WTC11 (cell line): ENCODE results near the gene LONP2. TPM values are rescaled to one million over a fixed set of nuclear protein-coding genes. Genes with fewer than 3 reads are reported as not detected.

Source experiments
- ATAC-seq: fragments of 200-7000 bp; cut with Tn5 transposase; 2 replicates; pipeline ENCODE4 v1.10.0; 2021; ENCODE audit warnings: mild to moderate bottlenecking, moderate library complexity
- CTCF ChIA-PET: fragments of 300-600 bp; sonication (Branson Sonifier 250); formaldehyde crosslinking; loops from one replicate; lab custom pipeline; 2021; ENCODE audit warnings: antibody characterized with exemption; lab: Charles Lee
- POLR2A ChIA-PET: fragments of 350-600 bp; sonication (Branson Sonifier 250); formaldehyde crosslinking; loops from one replicate; lab custom pipeline; 2021; ENCODE audit warnings: antibody characterized with exemption; lab: Charles Lee
- DNase-seq: peaks from one replicate; pipeline ENCODE4 v3.0.0; 2021; ENCODE audit warnings: low spot score
- H3K27ac Mint-ChIP-seq: 2 replicates; pipeline ENCODE4 v1.8.0; 2021; ENCODE audit warnings: mixed read lengths
- H3K27me3 Mint-ChIP-seq: 2 replicates; pipeline ENCODE4 v1.8.0; 2021; ENCODE audit warnings: low read depth, mild to moderate bottlenecking, moderate library complexity, mixed read lengths
- H3K36me3 Mint-ChIP-seq: 2 replicates; pipeline ENCODE4 v1.8.0; 2021; ENCODE audit warnings: mixed read lengths
- H3K4me1 Mint-ChIP-seq: 2 replicates; pipeline ENCODE4 v1.8.0; 2022; ENCODE audit warnings: mixed read lengths
- H3K4me3 Mint-ChIP-seq: 2 replicates; pipeline ENCODE4 v1.8.0; 2021; ENCODE audit warnings: mild to moderate bottlenecking, moderate library complexity, mixed read lengths
- H3K9me3 Mint-ChIP-seq: 2 replicates; pipeline ENCODE4 v1.8.0; 2021; ENCODE audit warnings: mixed read lengths
- CDX4 ChIP-seq: fragments of 250-450 bp; sonication (Bioruptor Pico); IDR thresholded peaks from 2 replicates; pipeline ENCODE4 v1.9.0; 2021; ENCODE audit warnings: moderate library complexity, mild to moderate bottlenecking, inconsistent platforms, borderline replicate concordance
- E2F1 ChIP-seq: sonication (generic); formaldehyde crosslinking; IDR thresholded peaks from 2 replicates; pipeline ENCODE4 v1.8.0; 2022; ENCODE audit warnings: mild to moderate bottlenecking, missing genetic modification reagents
- E2F4 ChIP-seq: sonication (generic); formaldehyde crosslinking; IDR thresholded peaks from 2 replicates; pipeline ENCODE4 v1.8.1; 2022; ENCODE audit warnings: low read depth, mild to moderate bottlenecking, moderate library complexity, missing genetic modification reagents, borderline replicate concordance
- GRHL2 ChIP-seq: fragments of 250-450 bp; sonication (Bioruptor Pico); IDR thresholded peaks from 2 replicates; pipeline ENCODE4 v1.8.0; 2022; ENCODE audit warnings: mild to moderate bottlenecking, moderate library complexity; ENCODE audit not compliant: insufficient replicate concordance, severe bottlenecking
- GTF2I ChIP-seq: fragments of 250-450 bp; sonication (Bioruptor Pico); conservative IDR thresholded peaks from 2 replicates; pipeline ENCODE4 v1.4.0; 2021; ENCODE audit warnings: mild to moderate bottlenecking
- IRF2 ChIP-seq: sonication (generic); formaldehyde crosslinking; IDR thresholded peaks from 2 replicates; pipeline ENCODE4 v1.8.0; 2022; ENCODE audit warnings: low read depth, missing genetic modification reagents, borderline replicate concordance
- NR3C1 ChIP-seq: sonication (generic); formaldehyde crosslinking; conservative IDR thresholded peaks from 2 replicates; pipeline ENCODE4 v1.8.1; 2023; ENCODE audit warnings: low read depth, mild to moderate bottlenecking, missing genetic modification reagents
- PRRX2 ChIP-seq: fragments of 250-450 bp; sonication (Bioruptor Pico); IDR thresholded peaks from 2 replicates; pipeline ENCODE4 v1.8.0; 2021; ENCODE audit warnings: mild to moderate bottlenecking
- RORB ChIP-seq: fragments of 250-450 bp; sonication (Bioruptor Pico); IDR thresholded peaks from 2 replicates; pipeline ENCODE4 v1.9.0; 2021; ENCODE audit warnings: mild to moderate bottlenecking
- TEAD4 ChIP-seq: sonication (generic); formaldehyde crosslinking; IDR thresholded peaks from 2 replicates; pipeline ENCODE4 v1.8.0; 2022; ENCODE audit warnings: mild to moderate bottlenecking, missing genetic modification reagents
- ZBTB43 ChIP-seq: sonication (generic); formaldehyde crosslinking; IDR thresholded peaks from 2 replicates; pipeline ENCODE4 v1.8.1; 2023; ENCODE audit warnings: mild to moderate bottlenecking, missing genetic modification reagents
- ZMAT4 ChIP-seq: fragments of 250-450 bp; sonication (Bioruptor Pico); IDR thresholded peaks from 2 replicates; pipeline ENCODE4 v1.9.0; 2021; ENCODE audit warnings: mild to moderate bottlenecking
- ZNF263 ChIP-seq: sonication (generic); formaldehyde crosslinking; IDR thresholded peaks from 2 replicates; pipeline ENCODE4 v1.8.1; 2022; ENCODE audit warnings: low read depth, mild to moderate bottlenecking, moderate library complexity, missing genetic modification reagents
- ZNF423 ChIP-seq: fragments of 250-450 bp; sonication (Bioruptor Pico); IDR thresholded peaks from 2 replicates; pipeline ENCODE4 v2.1.2; 2022; ENCODE audit warnings: mild to moderate bottlenecking, moderate library complexity
- ZNF532 ChIP-seq: fragments of 250-450 bp; sonication (Bioruptor Pico); IDR thresholded peaks from 2 replicates; pipeline ENCODE4 v1.9.0; 2021; ENCODE audit warnings: mild to moderate bottlenecking, borderline replicate concordance
- total RNA-seq: library from RNA; stranded (reverse); gene quantifications from 3 replicates; pipeline ENCODE4 v1.2.3, GENCODE V29; 2021
- TF ChIP-seq, protein P1 (sequence below): sonication (generic); formaldehyde crosslinking; IDR thresholded peaks from 2 replicates; pipeline ENCODE4 v1.8.1; 2023; ENCODE audit warnings: mild to moderate bottlenecking, missing genetic modification reagents, borderline replicate concordance
- TF ChIP-seq, protein P2 (sequence below): sonication (generic); formaldehyde crosslinking; IDR thresholded peaks from 2 replicates; pipeline ENCODE4 v1.8.0; 2022; ENCODE audit warnings: mild to moderate bottlenecking, missing genetic modification reagents
- TF ChIP-seq, protein P3 (sequence below): sonication (generic); formaldehyde crosslinking; IDR thresholded peaks from 2 replicates; pipeline ENCODE4 v1.8.0; 2022; ENCODE audit warnings: mild to moderate bottlenecking, missing genetic modification reagents

LONP2 gene
- total RNA-seq, 1 experiment from 2014 or later = 28.4 TPM

- Mint-ChIP-seq H3K9me3 (no peaks in the 10 kb centered on the region), H3K4me3 (no peak overlapping the region), H3K36me3 (no peaks in the 10 kb centered on the region), H3K27me3 (no peaks in the 10 kb centered on the region), H3K27ac (no peak overlapping the region), H3K4me1 (peaks cover 13% of the 10 kb centered on the region)
- ATAC-seq (peak; percentile 95), DNase-seq (peak; percentile 53)
- ChIA-PET POLR2A (no interaction called here), CTCF (interaction anchor here (0.5 to 2.5 kb wide), 19 partner anchors 12 to 399 kb away, joined by 3 to 17 read pairs (median 4); partner anchors contain the start of gene LONP2)
- TF ChIP-seq CDX4 (CRISPR knock-in tag) = no peak
- TF ChIP-seq PRRX2 (CRISPR knock-in tag) = no peak
- TF ChIP-seq, protein P1, sequence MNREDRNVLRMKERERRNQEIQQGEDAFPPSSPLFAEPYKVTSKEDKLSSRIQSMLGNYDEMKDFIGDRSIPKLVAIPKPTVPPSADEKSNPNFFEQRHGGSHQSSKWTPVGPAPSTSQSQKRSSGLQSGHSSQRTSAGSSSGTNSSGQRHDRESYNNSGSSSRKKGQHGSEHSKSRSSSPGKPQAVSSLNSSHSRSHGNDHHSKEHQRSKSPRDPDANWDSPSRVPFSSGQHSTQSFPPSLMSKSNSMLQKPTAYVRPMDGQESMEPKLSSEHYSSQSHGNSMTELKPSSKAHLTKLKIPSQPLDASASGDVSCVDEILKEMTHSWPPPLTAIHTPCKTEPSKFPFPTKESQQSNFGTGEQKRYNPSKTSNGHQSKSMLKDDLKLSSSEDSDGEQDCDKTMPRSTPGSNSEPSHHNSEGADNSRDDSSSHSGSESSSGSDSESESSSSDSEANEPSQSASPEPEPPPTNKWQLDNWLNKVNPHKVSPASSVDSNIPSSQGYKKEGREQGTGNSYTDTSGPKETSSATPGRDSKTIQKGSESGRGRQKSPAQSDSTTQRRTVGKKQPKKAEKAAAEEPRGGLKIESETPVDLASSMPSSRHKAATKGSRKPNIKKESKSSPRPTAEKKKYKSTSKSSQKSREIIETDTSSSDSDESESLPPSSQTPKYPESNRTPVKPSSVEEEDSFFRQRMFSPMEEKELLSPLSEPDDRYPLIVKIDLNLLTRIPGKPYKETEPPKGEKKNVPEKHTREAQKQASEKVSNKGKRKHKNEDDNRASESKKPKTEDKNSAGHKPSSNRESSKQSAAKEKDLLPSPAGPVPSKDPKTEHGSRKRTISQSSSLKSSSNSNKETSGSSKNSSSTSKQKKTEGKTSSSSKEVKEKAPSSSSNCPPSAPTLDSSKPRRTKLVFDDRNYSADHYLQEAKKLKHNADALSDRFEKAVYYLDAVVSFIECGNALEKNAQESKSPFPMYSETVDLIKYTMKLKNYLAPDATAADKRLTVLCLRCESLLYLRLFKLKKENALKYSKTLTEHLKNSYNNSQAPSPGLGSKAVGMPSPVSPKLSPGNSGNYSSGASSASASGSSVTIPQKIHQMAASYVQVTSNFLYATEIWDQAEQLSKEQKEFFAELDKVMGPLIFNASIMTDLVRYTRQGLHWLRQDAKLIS (CRISPR knock-in tag) = no peak
- TF ChIP-seq NR3C1 (CRISPR knock-in tag) = no peak
- no peak for TF ChIP-seq RORB (CRISPR knock-in tag)
- TF ChIP-seq ZNF423 (CRISPR knock-in tag) = no peak
- no peak for TF ChIP-seq ZNF532
- no peak for TF ChIP-seq TEAD4 (CRISPR knock-in tag)
- no peak for TF ChIP-seq E2F4 (CRISPR knock-in tag)
- no peak for TF ChIP-seq GTF2I (CRISPR knock-in tag)
- no peak for TF ChIP-seq ZMAT4 (CRISPR knock-in tag)
- TF ChIP-seq, protein P2, sequence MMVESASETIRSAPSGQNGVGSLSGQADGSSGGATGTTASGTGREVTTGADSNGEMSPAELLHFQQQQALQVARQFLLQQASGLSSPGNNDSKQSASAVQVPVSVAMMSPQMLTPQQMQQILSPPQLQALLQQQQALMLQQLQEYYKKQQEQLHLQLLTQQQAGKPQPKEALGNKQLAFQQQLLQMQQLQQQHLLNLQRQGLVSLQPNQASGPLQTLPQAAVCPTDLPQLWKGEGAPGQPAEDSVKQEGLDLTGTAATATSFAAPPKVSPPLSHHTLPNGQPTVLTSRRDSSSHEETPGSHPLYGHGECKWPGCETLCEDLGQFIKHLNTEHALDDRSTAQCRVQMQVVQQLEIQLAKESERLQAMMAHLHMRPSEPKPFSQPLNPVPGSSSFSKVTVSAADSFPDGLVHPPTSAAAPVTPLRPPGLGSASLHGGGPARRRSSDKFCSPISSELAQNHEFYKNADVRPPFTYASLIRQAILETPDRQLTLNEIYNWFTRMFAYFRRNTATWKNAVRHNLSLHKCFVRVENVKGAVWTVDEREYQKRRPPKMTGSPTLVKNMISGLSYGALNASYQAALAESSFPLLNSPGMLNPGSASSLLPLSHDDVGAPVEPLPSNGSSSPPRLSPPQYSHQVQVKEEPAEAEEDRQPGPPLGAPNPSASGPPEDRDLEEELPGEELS (CRISPR knock-in tag) = no peak
- no peak for TF ChIP-seq GRHL2 (CRISPR knock-in tag)
- no peak for TF ChIP-seq IRF2 (CRISPR knock-in tag)
- no peak for TF ChIP-seq E2F1 (CRISPR knock-in tag)
- TF ChIP-seq, protein P3, sequence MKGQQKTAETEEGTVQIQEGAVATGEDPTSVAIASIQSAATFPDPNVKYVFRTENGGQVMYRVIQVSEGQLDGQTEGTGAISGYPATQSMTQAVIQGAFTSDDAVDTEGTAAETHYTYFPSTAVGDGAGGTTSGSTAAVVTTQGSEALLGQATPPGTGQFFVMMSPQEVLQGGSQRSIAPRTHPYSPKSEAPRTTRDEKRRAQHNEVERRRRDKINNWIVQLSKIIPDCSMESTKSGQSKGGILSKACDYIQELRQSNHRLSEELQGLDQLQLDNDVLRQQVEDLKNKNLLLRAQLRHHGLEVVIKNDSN = no peak
- TF ChIP-seq ZBTB43 (CRISPR knock-in tag) = no peak
- TF ChIP-seq ZNF263 = no peak
Measured at GRCh38 chr16:48231727-48232492, 12.2 kb upstream of the LONP2 start.
